AG04450 (cell line): ENCODE measurements around the gene CABLES1. TPM values are rescaled to one million over a fixed set of nuclear protein-coding genes. Genes with fewer than 3 reads are reported as not detected.

ENCODE experiments used
- CTCF ChIA-PET: fragments of 300-600, 350-600 bp; formaldehyde crosslinking; extraction: SDS; loops from one replicate; lab custom pipeline; 2022; ENCODE audit warnings: antibody characterized with exemption, inconsistent platforms; lab: Charles Lee
- POLR2A ChIA-PET: fragments of 350-600 bp; formaldehyde crosslinking; extraction: SDS; loops from one replicate; lab custom pipeline; 2021; ENCODE audit warnings: antibody characterized with exemption, inconsistent platforms; lab: Yijun Ruan, JAX
- DNase-seq: peaks from one replicate; pipeline ENCODE4 v3.0.0-alpha.2; 2011; ENCODE audit warnings: low read depth, low spot score
- H3K27ac ChIP-seq: one replicate; pipeline ENCODE4 v1.5.1; 2012; ENCODE audit warnings: low read depth, low read length, control low read depth
- H3K27me3 ChIP-seq: one replicate; pipeline ENCODE4 v1.6.0; 2012; ENCODE audit warnings: low read length; ENCODE audit not compliant: control insufficient read depth, insufficient read depth
- H3K4me3 ChIP-seq: 2 replicates; pipeline ENCODE4 v1.5.1; 2011; ENCODE audit warnings: mild to moderate bottlenecking, low read depth, low read length, control low read depth
- H3K9me3 ChIP-seq: 2 replicates; pipeline ENCODE4 v1.5.1; 2012; ENCODE audit warnings: low read length; ENCODE audit not compliant: control insufficient read depth, insufficient read depth
- polyA plus RNA-seq: library from polyadenylated mRNA; depleted of rRNA; stranded (reverse); fragments of >200 nt; gene quantifications from 2 replicates; pipeline ENCODE4 v1.2.3, GENCODE V29; 2011
- TF ChIP-seq, protein P1 (sequence below): IDR thresholded peaks from 2 replicates; pipeline ENCODE4 v1.5.1; 2011; ENCODE audit warnings: low read depth, low read length, control low read depth, inconsistent platforms

CABLES1 gene
- polyA plus RNA-seq, 1 experiment = 29.6 TPM

GRCh38 chr18:23194997-23195957 is 60.0 kb downstream of the CABLES1 start:
- H3K4me3 ChIP-seq = no peak overlapping the region
- H3K9me3 ChIP-seq = peaks cover 3% of the 10 kb centered on the region; the same call in 1 of the 2 replicates
- no peak overlapping the region for H3K27ac ChIP-seq
- POLR2A ChIA-PET = interaction anchor here (1.6 kb wide), 1 partner anchor 15 kb away, joined by 3 read pairs; no protein-coding TSS in a partner anchor
- CTCF ChIA-PET = interaction anchor here (0.6 to 1.7 kb wide), 2 partner anchors 12 to 184 kb away, joined by 3 read pairs; no protein-coding TSS in a partner anchor
- H3K27me3 ChIP-seq = no peaks in the 10 kb centered on the region
- TF ChIP-seq, protein P1, sequence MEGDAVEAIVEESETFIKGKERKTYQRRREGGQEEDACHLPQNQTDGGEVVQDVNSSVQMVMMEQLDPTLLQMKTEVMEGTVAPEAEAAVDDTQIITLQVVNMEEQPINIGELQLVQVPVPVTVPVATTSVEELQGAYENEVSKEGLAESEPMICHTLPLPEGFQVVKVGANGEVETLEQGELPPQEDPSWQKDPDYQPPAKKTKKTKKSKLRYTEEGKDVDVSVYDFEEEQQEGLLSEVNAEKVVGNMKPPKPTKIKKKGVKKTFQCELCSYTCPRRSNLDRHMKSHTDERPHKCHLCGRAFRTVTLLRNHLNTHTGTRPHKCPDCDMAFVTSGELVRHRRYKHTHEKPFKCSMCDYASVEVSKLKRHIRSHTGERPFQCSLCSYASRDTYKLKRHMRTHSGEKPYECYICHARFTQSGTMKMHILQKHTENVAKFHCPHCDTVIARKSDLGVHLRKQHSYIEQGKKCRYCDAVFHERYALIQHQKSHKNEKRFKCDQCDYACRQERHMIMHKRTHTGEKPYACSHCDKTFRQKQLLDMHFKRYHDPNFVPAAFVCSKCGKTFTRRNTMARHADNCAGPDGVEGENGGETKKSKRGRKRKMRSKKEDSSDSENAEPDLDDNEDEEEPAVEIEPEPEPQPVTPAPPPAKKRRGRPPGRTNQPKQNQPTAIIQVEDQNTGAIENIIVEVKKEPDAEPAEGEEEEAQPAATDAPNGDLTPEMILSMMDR = no peak
- DNase-seq = no peak

- DNase-seq = no peak
- peaks cover 3% of the 10 kb centered on the region; the same call in 1 of the 2 replicates for H3K9me3 ChIP-seq
- CTCF ChIA-PET = interaction anchor here (0.6 to 1.7 kb wide), 3 partner anchors 11 to 183 kb away, joined by 3 read pairs; no protein-coding TSS in a partner anchor
- H3K27ac ChIP-seq = no peak overlapping the region
- POLR2A ChIA-PET = interaction anchor here (0.6 kb wide), 1 partner anchor 29 kb away, joined by 4 read pairs; no protein-coding TSS in a partner anchor
- H3K4me3 ChIP-seq = no peak overlapping the region
- TF ChIP-seq, protein P1 = no peak
- no peaks in the 10 kb centered on the region for H3K27me3 ChIP-seq
Measured at GRCh38 chr18:23196119-23197007, 61.1 kb downstream of the CABLES1 start.

DNA sequence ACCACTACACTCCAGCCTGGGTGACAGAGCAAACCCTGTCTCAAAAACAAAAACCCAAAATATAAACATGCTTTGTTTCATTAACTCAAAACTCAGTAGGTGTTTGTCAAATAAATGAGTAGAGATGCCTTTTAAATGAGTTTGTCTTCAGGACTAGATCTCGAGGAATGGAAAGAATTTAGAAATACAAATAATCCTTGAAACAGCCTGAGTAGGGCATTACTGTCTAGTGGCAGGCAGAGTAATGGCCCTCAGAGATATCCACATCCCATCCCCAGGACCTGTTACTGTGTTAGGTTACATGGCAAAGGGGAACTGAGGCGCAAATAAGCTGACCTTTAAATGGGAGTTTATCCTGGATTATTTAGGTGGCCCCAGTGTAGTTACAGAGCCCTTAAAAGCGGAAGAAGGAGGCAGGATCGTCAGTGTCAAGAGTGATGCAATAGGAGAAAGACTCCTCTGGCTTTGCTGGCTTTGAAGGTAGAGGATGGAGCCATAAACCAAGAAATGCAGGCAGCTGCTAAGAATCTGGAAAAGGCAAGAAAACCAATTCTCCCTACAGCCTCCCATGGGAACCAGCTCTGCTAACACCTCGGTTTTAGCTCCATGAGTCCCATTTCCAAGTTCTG is 63.0 kb downstream of the CABLES1 start:
- DNase-seq = no peak
- Histone ChIP-seq H3K27me3 (no peaks in the 10 kb centered on the region), H3K9me3 (peaks cover 3% of the 10 kb centered on the region; the same call in 1 of the 2 replicates), H3K27ac (no peak overlapping the region), H3K4me3 (no peak overlapping the region)
- TF ChIP-seq, protein P1 = no peak
- CTCF ChIA-PET = interaction anchor here (1.1 to 1.2 kb wide), 3 partner anchors 10 to 167 kb away, joined by 3 to 5 read pairs (median 3); no protein-coding TSS in a partner anchor
- POLR2A ChIA-PET = interaction anchor here (0.6 kb wide), 1 partner anchor 30 kb away, joined by 11 read pairs; no protein-coding TSS in a partner anchor

DNA sequence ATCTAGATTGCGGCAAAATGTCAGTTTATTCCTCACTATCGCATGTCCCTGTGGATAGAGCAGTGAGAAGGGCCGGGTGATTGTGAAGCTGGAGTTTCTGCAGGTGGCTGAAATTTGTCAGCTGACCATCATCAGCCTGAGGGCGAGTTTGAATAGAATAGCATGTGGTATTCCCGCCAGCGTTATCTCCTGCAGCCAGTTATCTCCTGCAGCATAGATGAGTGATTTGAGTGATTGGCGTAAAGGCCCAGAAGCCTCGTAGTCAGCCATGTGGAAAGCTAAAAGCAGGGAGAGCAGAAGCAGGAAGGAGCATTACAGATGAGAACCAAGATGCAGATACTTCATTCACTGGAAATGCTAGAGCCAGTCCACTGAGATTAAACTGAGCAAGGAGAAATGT is 65.5 kb downstream of the CABLES1 start:
- ChIA-PET CTCF (interaction anchor here (1.4 kb wide), 1 partner anchor 169 kb away, joined by 3 read pairs; no protein-coding TSS in a partner anchor), POLR2A (no interaction called here)
- no peak for DNase-seq
- no peaks in the 10 kb centered on the region for H3K27me3 ChIP-seq
- TF ChIP-seq, protein P1 = no peak
- no peak overlapping the region for H3K4me3 ChIP-seq
- H3K9me3 ChIP-seq = peaks cover 3% of the 10 kb centered on the region; the same call in 1 of the 2 replicates
- H3K27ac ChIP-seq = no peak overlapping the region
